Natural killer cell treated with Interleukin-12 subunit alpha and Interleukin-12 subunit beta and Interleukin-15 and Interleukin-18, amount 100 ng/mL, for 72 hours (primary cell): ENCODE results near the gene LGI4. TPM values are rescaled to one million over a fixed set of nuclear protein-coding genes. Genes with fewer than 3 reads are reported as not detected.
"Not testable (repeated sequence)": the region's sequence is repeated elsewhere in the genome, so short reads cannot be mapped to it uniquely, and the experiment has no call there.

Experiments used
- ATAC-seq, 2 donors: fragments of 150-1000 bp; cut with Tn5 transposase in 1 of 2; sonication (Bioruptor Pico), chemical (Tn5 transposase) in 1 of 2; 2 replicates each; pipeline ENCODE4 v1.10.0; 2021
- DNase-seq: peaks from one replicate; pipeline ENCODE4 v3.0.0; 2022; ENCODE audit warnings: low spot score
- H3K27ac Mint-ChIP-seq, 2 donors: 1 replicate in 1 of 2; 2 replicates in 1 of 2; pipeline ENCODE4 v1.8.0; 2022; ENCODE audit warnings: mixed read lengths in 2 of 2, mild to moderate bottlenecking in 1 of 2, moderate library complexity in 1 of 2
- H3K27me3 Mint-ChIP-seq, 2 donors: 1 replicate in 1 of 2; 2 replicates in 1 of 2; pipeline ENCODE4 v1.8.0; 2022; ENCODE audit warnings: mixed read lengths in 2 of 2
- H3K36me3 Mint-ChIP-seq: one replicate; pipeline ENCODE4 v1.8.0; 2022; ENCODE audit warnings: mixed read lengths
- H3K4me1 Mint-ChIP-seq, 2 donors: 1 replicate in 1 of 2; 2 replicates in 1 of 2; pipeline ENCODE4 v1.8.0; 2022; ENCODE audit warnings: low read depth in 2 of 2, mixed read lengths in 2 of 2, mild to moderate bottlenecking in 1 of 2
- H3K4me3 Mint-ChIP-seq: one replicate; pipeline ENCODE4 v1.8.0; 2022; ENCODE audit warnings: mixed read lengths
- H3K9me3 Mint-ChIP-seq: 2 replicates; pipeline ENCODE4 v1.8.0; 2022; ENCODE audit warnings: mixed read lengths
- total RNA-seq, 2 donors: library from RNA; stranded (reverse); gene quantifications; one replicate each; pipeline ENCODE4 v1.2.3, GENCODE V29; 2022

LGI4 gene
- total RNA-seq, 2 donors from 2014 or later = not detected

DNA sequence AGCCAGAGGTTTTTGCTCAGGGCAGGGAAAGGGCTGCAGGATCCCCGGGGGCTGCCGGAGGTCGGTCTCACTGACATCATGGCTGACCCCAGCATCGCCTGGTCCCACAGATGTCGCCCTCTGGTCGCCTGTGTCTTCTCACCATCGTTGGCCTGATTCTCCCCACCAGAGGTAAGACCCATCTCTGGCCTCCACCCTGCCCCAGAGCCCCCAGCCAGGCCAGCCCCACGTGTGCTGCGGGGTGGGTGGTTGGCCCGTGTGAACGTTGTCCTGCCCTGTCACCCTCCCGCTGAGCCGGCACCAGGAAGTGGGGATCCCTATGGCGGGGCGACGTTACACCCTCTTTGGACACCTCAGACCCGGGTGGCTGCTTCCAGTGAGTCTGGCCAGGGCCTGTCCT, 20.6 kb upstream of the LGI4 start:
- ATAC-seq (peak; percentile 59 to 65), DNase-seq (peak; percentile 67)
- peaks cover 23% of the 10 kb centered on the region for H3K36me3 Mint-ChIP-seq
- peaks cover 0 to 7% of the 10 kb centered on the region in 2 donors for H3K27me3 Mint-ChIP-seq
- peak overlapping the region; percentile 100 for H3K4me3 Mint-ChIP-seq
- H3K4me1 Mint-ChIP-seq = peaks cover 31 to 42% of the 10 kb centered on the region in 2 donors
- H3K9me3 Mint-ChIP-seq = no peaks in the 10 kb centered on the region
- peak overlapping the region; percentile 97 to 98 for H3K27ac Mint-ChIP-seq

DNA sequence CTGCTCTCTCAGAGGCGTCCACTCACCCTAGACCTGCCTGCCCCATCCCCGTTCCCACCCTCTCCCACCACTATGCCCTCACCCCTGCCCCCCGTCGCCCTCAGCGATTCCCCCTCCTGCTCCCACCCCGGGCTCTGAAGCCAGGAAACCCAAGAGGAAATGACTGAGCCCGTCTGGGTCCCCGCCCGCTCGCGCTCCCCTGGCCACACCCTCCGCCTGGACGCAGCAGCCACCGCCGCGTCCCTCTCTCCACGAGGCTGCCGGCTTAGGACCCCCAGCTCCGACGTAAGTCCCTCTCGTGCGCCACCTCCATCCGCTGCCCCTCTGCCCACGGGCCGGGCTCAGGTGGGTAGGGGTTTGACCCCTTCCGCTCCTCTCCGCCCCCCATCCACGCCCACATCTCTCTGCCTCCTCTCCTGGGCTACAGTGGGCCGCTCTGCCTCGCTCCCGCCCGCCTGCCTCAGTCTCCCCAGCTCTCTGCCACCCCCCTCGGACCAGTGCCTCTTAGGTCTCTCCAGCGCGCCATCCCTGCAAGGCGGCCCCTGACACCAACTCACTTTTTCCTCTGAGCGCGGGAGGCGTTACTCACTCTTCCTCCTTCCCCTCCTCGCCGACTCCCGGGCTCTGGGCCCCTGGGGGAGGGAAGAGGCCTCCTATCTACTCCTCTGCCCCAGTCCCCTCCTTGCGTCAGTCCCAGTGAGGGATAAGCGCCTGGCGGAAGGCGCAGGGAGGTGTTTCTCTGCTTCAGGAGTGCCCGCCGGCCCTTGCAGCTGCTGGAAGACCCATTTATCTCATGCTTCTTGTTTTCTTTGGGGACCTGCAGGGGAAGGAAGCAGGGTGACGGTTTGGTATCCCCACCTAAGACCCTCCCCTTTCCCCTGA, 19.9 kb upstream of the LGI4 start, which contains the start of gene FXYD5:
FXYD5 (plus strand) TSS at position 211 of the 882 bp plus-strand sequence. CDS start 816 bp downstream, outside the sequence.
- Mint-ChIP-seq H3K4me3 (peak within 1 kb of the TSS; percentile 100), H3K36me3 (peaks cover 21% of the 10 kb centered on the region), H3K9me3 (no peaks in the 10 kb centered on the region), H3K27ac (peak within 1 kb of the TSS; percentile 97 to 98), H3K4me1 (peaks cover 31 to 41% of the 10 kb centered on the region in 2 donors), H3K27me3 (peaks cover 0 to 7% of the 10 kb centered on the region in 2 donors)
- peak; percentile 75 for DNase-seq
- ATAC-seq = peak; percentile 84 to 86

DNA sequence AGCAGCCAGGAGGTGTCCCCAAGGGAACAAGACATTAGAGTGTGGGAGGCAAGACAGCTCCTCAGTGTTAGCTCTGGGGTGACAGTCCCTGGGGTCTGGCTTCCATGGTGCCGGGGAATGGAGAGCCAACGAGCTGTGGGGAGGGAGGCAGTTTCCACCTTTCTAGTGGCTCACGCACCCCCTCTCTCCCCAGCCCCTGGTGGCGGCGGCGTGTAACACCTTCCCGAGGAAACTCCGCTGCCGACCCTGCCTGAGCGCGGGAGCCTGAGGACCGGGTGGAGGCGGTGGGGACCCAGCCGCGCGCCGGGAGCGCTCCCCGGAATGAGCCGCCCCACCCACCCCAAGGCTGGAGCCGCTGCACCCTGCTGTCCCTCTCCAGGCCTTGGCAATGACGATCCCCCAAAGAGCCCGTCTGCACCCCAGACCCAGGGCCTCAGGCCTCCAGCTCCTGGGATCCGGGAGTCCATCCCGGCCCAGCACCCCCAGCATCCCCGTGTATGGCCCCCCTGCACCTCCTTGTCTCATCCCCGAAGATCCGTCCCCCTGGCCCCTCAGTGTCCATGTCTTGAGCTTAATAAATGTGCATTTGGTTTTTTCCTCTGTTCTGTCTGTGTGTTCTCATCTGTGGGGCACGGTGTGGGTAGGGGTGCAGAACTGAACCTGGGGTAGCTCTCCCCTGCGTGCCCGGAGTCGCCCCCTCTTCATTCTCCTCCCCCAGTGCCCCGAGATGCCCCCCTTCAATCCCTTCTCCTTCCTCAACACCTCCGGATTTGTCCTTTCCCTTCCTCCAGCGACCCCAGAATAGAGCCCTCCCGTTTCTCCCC, 19.1 kb upstream of the LGI4 start:
- Mint-ChIP-seq H3K27ac (peak overlapping the region; percentile 97 to 98), H3K9me3 (no peaks in the 10 kb centered on the region), H3K4me1 (peaks cover 31 to 41% of the 10 kb centered on the region in 2 donors), H3K4me3 (peak overlapping the region; percentile 100), H3K36me3 (peaks cover 16% of the 10 kb centered on the region), H3K27me3 (peaks cover 0 to 7% of the 10 kb centered on the region in 2 donors)
- peak; percentile 67 to 71 for ATAC-seq
- peak; percentile 70 for DNase-seq

DNA sequence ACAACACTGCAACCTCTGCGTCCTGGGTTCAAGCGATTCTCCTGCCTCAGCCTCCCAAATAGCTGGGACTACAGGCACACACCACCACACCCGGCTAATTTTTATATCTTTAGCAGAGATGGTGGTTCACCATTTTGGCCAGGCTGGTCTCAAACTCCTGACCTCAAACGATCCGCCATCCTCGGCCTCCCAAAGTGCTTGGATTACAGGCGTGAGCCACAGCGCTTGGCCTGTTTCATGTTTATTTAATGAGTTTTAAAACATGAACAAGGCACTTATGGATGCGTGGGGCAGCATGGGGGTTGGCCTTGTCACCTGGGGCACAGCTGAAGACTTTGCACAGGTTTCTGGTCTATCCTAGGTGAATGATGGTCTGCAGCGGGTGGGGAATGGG, 18.3 kb upstream of the LGI4 start:
- not testable (repeated sequence) for ATAC-seq, H3K36me3 Mint-ChIP-seq
- peak overlapping the region; percentile 100 for H3K4me3 Mint-ChIP-seq

DNA sequence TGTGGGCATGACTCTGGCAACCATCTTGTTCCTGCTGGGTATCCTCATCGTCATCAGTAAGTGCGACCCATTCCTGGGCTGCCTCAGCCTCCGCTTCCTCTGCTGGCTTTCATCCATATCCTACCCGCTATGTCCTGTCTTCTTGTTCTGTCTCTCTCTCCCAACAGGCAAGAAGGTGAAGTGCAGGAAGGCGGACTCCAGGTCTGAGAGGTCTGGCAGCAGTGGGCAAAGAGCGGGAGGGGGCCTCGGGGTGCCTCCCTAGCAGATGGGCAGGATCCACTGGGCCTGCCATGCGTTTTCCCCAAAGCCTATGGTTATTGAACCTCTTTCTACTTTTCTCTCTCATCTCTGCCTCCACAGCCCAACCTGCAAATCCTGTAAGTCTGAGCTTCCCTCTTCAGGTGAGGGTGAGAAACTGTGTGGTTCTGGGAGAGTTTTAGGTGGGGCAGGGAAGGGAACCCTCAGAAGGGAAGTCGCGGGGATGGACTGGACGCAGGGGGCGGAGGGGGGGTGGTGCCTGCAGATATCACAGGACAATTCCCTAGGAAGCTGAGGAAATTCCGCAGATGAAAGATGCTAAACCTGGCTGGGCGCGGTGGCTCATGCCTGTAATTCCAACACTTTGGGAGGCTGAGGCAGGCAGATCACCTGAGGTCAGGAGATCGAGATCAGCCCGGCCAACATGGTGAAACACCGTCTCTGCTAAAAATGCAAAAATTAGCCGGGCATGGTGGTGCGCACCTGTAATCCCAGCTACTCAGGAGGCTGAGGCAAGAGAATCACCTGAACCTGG, 16.6 kb upstream of the LGI4 start:
- Mint-ChIP-seq H3K4me3 (no peak overlapping the region), H3K27ac (peak overlapping the region in 1 of 2 donors; percentile 9), H3K36me3 (peaks cover 6% of the 10 kb centered on the region), H3K9me3 (no peaks in the 10 kb centered on the region), H3K27me3 (peaks cover 0 to 7% of the 10 kb centered on the region in 2 donors), H3K4me1 (peaks cover 28 to 32% of the 10 kb centered on the region in 2 donors)
- no peak for DNase-seq
- ATAC-seq = no peak

More for the DNA sequence above, 18.3 kb upstream of the LGI4 start:
- peak overlapping the region; percentile 62 to 97 for H3K27ac Mint-ChIP-seq
- not testable (repeated sequence) for DNase-seq, H3K9me3 Mint-ChIP-seq, H3K27me3 Mint-ChIP-seq
- H3K4me1 Mint-ChIP-seq = peaks cover 31 to 39% of the 10 kb centered on the region in 2 donors

DNA sequence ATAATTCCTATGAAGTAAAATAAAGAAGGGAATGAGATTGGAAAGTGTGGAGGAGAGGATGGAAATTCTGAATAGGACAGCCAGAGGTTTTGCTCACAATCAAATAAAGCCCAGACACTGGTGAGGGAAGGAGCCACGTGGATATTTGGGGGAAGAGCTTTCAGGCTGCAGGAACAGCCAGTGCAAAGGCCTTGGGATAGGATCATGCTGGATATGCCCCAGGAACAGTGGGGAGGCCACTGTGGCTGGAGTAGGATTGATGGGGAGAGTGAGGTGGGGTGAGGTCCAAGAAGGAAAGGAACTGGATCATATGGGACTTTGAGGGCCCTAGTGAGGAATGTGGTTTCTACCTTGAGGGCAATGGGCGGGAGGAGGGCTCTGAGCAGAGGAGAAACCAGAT, 15.6 kb upstream of the LGI4 start:
- H3K27me3 Mint-ChIP-seq = peaks cover 0 to 7% of the 10 kb centered on the region in 2 donors
- no peaks in the 10 kb centered on the region for H3K9me3 Mint-ChIP-seq
- no peak overlapping the region for H3K4me3 Mint-ChIP-seq
- H3K36me3 Mint-ChIP-seq = no peaks in the 10 kb centered on the region
- no peak for ATAC-seq
- H3K4me1 Mint-ChIP-seq = peaks cover 19 to 23% of the 10 kb centered on the region in 2 donors
- no peak for DNase-seq
- peak overlapping the region in 1 of 2 donors; percentile 57 for H3K27ac Mint-ChIP-seq

DNA sequence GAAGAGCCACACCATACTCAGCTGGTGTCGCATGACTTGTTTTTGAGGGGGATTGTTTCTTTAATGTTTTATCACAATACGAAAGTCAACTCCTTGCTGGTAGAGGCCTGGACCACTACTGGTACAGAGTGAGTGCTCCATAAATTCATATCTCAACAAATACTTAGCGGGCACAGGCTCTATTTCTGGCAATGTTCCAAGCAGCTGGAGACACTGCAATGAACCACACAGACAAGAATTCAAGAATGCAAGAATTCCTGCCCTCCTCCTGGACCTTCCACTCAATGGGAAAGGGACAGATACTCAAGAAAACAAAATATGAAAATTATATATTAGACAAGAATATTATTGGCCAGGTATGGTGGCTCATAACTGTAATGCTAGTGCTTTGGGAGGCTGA, 14.6 kb upstream of the LGI4 start:
- Mint-ChIP-seq H3K27ac (no peak overlapping the region), H3K4me3 (no peak overlapping the region), H3K27me3 (peaks cover 0 to 7% of the 10 kb centered on the region in 2 donors), H3K4me1 (peaks cover 13 to 17% of the 10 kb centered on the region in 2 donors), H3K9me3 (no peaks in the 10 kb centered on the region), H3K36me3 (no peaks in the 10 kb centered on the region)
- ATAC-seq (no peak), DNase-seq (no peak)

DNA sequence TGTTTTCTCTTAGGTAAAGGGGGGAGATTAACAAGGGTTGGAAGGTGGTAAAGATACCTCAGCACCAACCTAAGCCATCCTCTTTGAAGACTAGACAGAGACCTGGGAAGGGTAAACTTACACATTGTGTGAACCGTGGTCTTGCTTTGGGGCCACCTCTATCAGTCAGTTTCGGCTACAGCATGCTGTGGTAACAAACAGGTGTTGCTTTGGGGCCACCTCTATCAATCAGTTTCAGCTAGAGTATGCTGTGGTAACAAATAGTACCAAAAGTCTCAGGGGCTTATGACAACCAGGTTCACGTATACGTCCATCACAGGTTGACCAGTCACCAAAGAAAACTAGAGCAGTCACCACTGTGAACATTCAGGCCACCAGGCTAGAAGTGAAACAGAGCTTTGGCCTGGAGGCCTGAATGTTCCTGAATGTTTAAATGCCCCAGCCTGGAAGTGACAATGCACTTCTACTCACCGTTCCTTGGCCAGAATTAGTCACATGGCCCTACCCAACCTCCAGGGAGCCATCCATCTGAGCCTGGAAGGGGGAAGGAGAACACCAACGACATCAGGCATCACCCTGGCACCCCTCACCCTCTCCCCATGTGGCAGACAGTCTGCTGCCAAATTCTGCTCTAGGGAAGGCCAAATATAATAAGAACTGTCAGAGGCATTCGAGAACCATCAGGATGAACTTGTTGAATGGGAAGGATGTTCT, 12.0 kb upstream of the LGI4 start:
- Mint-ChIP-seq H3K27me3 (peaks cover 4 to 10% of the 10 kb centered on the region in 2 donors), H3K27ac (no peak overlapping the region), H3K9me3 (no peaks in the 10 kb centered on the region), H3K4me1 (peaks cover 6 to 12% of the 10 kb centered on the region in 2 donors), H3K36me3 (no peaks in the 10 kb centered on the region), H3K4me3 (no peak overlapping the region)
- ATAC-seq = no peak
- DNase-seq = no peak

DNA sequence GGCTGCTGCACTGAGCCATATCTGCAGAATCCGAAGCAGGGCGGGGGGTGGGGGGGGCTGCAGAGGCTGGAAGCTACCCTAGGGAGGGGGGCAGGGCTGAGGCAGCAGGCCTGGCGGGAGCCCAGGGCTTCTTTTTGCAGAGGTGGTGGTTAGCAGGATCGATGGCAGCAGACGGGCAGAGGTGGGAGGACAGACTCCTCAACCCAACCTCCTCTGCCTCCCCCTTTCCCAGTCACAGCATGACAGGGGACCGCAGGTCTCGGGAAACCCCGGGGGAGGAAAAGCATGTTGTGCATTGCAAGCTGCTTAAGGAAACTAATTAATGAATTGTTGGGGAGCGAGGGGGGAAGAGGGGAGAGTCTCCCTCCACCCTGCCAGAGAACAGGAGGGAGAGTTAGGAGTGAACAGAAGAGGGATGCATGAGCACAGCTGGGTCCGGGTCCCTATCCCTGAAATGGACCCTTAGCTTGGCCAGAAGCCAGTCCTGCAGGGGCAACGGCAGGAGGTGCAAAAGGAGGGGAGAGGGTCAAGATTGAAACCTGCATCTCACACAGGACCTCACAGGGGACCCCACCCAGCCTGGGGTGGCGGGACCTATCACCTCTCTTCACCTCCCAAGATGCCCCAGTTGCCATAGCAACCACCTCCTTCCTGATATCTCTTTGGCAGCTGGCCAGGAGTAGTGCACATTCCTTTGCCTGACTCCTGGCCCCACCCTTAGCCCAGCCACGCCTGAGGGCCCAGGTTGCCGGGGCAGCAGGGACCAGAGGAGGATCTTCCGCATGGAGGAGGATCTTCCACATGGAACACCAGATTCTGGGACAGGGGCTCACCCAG, 10.0 kb upstream of the LGI4 start:
- Mint-ChIP-seq H3K27me3 (peaks cover 10 to 18% of the 10 kb centered on the region in 2 donors), H3K4me1 (peaks cover 20 to 25% of the 10 kb centered on the region in 2 donors), H3K36me3 (no peaks in the 10 kb centered on the region), H3K4me3 (no peak overlapping the region), H3K9me3 (no peaks in the 10 kb centered on the region), H3K27ac (no peak overlapping the region)
- ATAC-seq = no peak
- no peak for DNase-seq

DNA sequence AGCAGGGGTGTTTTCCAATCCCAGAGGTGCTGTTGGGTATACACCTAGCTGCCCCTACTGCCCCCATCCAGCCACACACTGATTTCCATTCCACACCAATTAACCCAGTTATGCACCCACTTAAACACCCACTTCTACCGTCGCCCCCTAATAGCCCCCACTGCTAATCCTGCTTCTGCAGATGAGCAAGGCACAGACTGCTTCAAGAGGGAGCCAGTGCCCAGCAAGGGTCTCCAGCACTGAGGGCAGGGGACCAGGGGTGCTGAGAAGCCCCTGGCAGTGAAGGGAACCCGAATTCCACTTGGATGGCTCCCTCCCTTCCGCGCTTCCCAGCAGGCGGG, 9.4 kb upstream of the LGI4 start:
- no peaks in the 10 kb centered on the region for H3K9me3 Mint-ChIP-seq
- DNase-seq (no peak), ATAC-seq (no peak)
- H3K36me3 Mint-ChIP-seq = no peaks in the 10 kb centered on the region
- no peak overlapping the region for H3K4me3 Mint-ChIP-seq
- H3K27me3 Mint-ChIP-seq = peaks cover 10 to 18% of the 10 kb centered on the region in 2 donors
- peaks cover 20 to 25% of the 10 kb centered on the region in 2 donors for H3K4me1 Mint-ChIP-seq
- no peak overlapping the region for H3K27ac Mint-ChIP-seq

DNA sequence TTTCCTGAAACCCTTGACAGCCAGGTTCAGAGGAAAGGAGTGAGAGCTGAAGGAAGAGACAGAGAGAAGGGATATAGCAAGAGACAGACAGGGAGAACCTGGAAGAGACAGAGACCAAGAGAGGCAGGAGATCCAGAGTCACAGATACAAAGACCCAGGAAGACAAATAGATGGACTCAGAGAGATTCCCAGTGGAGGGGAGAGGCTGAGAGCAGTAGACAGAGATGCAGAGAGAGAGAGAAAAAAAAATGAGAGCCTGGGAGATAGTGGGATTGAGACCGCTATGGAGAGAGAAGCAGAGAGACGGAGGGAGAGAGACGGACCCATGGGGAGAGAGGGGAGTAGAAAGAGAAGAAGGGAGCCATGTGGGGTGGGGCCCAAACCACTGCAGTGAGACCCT, 9.0 kb upstream of the LGI4 start:
- DNase-seq (no peak), ATAC-seq (no peak)
- no peak overlapping the region for H3K4me3 Mint-ChIP-seq
- peaks cover 20 to 25% of the 10 kb centered on the region in 2 donors for H3K4me1 Mint-ChIP-seq
- no peak overlapping the region for H3K27ac Mint-ChIP-seq
- H3K9me3 Mint-ChIP-seq = no peaks in the 10 kb centered on the region
- H3K27me3 Mint-ChIP-seq = peaks cover 10 to 18% of the 10 kb centered on the region in 2 donors
- no peaks in the 10 kb centered on the region for H3K36me3 Mint-ChIP-seq

DNA sequence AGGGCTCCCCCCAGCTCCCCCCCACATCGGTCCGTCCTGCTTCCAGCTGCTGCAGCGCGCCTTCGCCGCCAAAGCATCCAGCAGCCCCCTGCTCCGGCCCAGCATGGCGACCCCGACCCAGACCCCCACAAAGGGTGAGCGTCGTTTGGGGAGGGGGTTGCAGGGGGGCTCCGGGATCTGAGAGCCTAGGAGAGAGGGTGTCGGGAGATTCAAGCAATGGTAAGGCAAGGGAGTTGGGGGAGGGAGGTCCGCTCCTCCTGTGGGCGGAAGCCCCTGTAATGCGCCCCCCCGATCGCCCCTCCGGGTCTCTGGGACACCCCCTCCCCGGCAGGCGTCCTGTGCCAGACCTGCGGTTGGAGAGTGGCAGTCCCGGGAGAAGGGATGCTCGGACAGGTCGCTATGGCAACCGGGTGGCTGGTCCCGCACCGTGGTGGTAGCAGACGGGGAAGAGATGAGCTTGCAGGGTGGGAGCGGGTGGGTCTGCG, 8.4 kb upstream of the LGI4 start, which contains the start of gene FXYD7:
FXYD7 (plus strand) TSS at position 25 of the 485 bp plus-strand sequence; CDS start at position 104, 79 bp downstream.
- H3K27me3 Mint-ChIP-seq = peaks cover 10 to 18% of the 10 kb centered on the region in 2 donors
- H3K4me1 Mint-ChIP-seq = peaks cover 20 to 25% of the 10 kb centered on the region in 2 donors
- ATAC-seq (no peak), DNase-seq (no peak)
- no peaks in the 10 kb centered on the region for H3K36me3 Mint-ChIP-seq
- no peak within 1 kb of the TSS for H3K27ac Mint-ChIP-seq
- H3K9me3 Mint-ChIP-seq = no peaks in the 10 kb centered on the region
- peak within 1 kb of the TSS; percentile 75 for H3K4me3 Mint-ChIP-seq
